Stimulated activated naive CD8-positive, alpha-beta T cell treated with anti-CD3 and anti-CD28 coated beads, Interleukin-15, Interleukin-2, amounts not matched to agents 100 ng/mL and 50 ng/mL, for 24 hours (primary cell): ENCODE results near the gene THBS2.
A peak's percentile ranks its signal among the peaks of the same experiment; 100 is the strongest.
"Not testable (repeated sequence)": the region's sequence is repeated elsewhere in the genome, so short reads cannot be mapped to it uniquely, and the experiment has no call there.

Source experiments
- H3K27ac Mint-ChIP-seq: one replicate; pipeline ENCODE4 v1.8.0; 2021; ENCODE audit warnings: mild to moderate bottlenecking, mixed read lengths
- H3K27me3 Mint-ChIP-seq: one replicate; pipeline ENCODE4 v1.8.0; 2021; ENCODE audit warnings: mixed read lengths
- H3K36me3 Mint-ChIP-seq: one replicate; pipeline ENCODE4 v1.8.0; 2021; ENCODE audit warnings: low read depth, mixed read lengths
- H3K4me1 Mint-ChIP-seq: one replicate; pipeline ENCODE4 v1.8.0; 2021; ENCODE audit warnings: low read depth, mixed read lengths
- H3K4me3 Mint-ChIP-seq: one replicate; pipeline ENCODE4 v1.8.0; 2021; ENCODE audit warnings: mild to moderate bottlenecking, mixed read lengths
- H3K9me3 Mint-ChIP-seq: one replicate; pipeline ENCODE4 v1.8.0; 2021; ENCODE audit warnings: mixed read lengths

THBS2 gene

DNA sequence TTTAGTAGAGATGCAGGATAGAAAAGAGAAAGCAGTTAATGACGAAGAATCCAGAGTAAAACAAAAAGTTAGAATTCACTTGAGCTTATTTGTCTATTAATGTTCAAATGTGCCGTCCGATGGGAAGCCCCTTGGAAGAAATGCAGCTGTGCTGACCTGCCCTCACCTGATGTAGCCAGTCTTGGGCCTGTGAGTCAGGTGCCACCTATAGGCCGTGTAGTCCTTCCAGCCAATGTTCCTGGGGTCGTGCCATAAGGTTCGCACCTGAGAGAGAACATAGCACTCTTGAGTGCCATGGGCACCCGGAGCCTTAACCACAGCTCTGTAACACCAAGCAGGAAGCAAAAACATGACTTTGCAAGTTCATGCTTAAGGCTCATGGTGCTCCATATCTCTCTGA lies 32.4 kb downstream of the THBS2 start:
- H3K36me3 Mint-ChIP-seq, result peaks cover 2% of the 10 kb centered on the region
- no peak overlapping the region for H3K27ac Mint-ChIP-seq
- H3K4me3 Mint-ChIP-seq, result no peak overlapping the region
- no peaks in the 10 kb centered on the region for H3K4me1 Mint-ChIP-seq
- peaks cover 3% of the 10 kb centered on the region for H3K9me3 Mint-ChIP-seq
- peaks cover 3% of the 10 kb centered on the region for H3K27me3 Mint-ChIP-seq

DNA sequence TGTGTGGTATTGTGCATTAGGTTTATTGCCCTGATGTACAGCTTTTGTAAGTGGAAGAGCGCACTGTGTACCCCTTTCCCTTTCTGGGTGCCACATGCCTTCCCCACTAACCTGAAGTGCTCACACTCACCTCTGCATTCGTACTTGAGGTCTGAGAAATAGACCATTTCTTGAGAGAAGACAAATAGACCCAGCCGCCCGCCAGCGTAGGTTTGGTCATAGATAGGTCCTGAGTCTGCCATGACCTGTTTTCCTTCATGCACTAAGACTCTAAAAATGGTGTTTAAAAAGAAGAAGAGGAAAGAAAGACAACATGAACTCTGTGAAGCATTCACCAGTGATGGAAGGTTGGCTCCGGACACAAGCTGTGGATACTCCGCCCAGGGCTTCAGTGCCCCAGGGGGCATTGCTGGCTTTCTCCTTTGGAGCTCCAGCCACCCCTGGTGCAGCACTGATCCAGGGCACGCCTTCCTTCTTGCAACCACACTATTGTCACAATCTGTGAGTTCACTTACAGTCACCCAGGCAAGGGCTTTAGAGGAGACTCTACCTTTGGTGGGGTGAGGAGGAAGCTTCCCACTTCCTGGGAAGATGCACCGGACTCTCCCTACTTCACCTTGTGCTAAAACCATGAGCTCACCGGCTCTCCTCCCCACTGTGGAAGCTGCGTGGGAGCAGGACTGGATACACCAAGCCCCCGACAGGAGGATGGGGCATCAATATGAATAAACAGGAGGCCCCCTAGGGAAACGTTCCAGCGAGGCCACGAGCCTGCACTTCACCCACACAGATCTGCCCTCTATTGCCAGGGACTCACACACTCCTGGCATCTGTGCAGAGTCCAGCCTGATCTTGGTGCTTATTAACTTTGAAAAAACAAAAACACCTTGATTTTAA lies 33.3 kb downstream of the THBS2 start:
- no peak overlapping the region for H3K27ac Mint-ChIP-seq
- H3K36me3 Mint-ChIP-seq, result peaks cover 6% of the 10 kb centered on the region
- H3K4me1 Mint-ChIP-seq, result no peaks in the 10 kb centered on the region
- H3K27me3 Mint-ChIP-seq, result peaks cover 3% of the 10 kb centered on the region
- no peaks in the 10 kb centered on the region for H3K9me3 Mint-ChIP-seq
- H3K4me3 Mint-ChIP-seq, result no peak overlapping the region

DNA sequence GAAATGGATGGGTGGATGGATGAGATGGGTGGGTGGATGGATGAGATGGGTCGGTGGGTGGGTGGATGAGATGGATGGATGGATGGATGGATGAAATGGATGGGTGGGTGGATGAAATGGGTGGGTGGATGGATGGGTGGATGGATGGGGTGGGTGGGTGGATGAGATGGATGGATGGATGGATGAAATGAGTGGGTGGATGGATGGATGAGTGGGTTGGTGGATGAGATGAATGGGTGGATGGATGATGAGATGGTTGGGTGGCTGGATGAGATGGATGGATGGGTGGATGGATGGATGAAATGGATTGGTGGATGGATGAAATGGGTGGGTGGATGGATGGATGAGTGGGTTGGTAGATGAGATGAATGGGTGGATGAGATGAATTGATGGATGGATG lies 35.7 kb downstream of the THBS2 start:
- Mint-ChIP-seq H3K27me3 (no peaks in the 10 kb centered on the region), H3K9me3 (no peaks in the 10 kb centered on the region), H3K4me3 (no peak overlapping the region), H3K36me3 (peaks cover 6% of the 10 kb centered on the region), H3K27ac (no peak overlapping the region), H3K4me1 (peaks cover 5% of the 10 kb centered on the region)

DNA sequence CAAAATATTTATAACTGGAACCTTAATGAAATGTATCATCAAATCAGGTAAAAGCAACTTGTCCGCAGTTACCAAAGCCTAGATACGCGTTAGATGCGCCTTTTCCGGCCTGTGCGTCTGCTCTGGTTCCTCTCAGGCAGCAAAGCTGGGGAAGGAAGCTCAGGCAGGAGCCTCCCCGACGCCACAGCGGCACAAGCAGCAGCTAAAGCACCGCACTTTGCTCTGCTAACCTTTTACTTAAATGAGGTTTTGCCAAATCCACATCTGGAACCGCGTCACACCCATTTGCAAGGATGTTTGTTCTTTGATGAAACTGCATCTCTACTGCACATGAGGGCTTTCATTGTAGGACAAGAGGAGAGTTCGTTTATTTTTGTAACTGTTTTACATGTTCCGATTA lies 36.8 kb downstream of the THBS2 start:
- Mint-ChIP-seq H3K27ac (no peak overlapping the region), H3K4me1 (peaks cover 13% of the 10 kb centered on the region), H3K27me3 (no peaks in the 10 kb centered on the region), H3K4me3 (no peak overlapping the region), H3K9me3 (peaks cover 2% of the 10 kb centered on the region), H3K36me3 (peaks cover 6% of the 10 kb centered on the region)

DNA sequence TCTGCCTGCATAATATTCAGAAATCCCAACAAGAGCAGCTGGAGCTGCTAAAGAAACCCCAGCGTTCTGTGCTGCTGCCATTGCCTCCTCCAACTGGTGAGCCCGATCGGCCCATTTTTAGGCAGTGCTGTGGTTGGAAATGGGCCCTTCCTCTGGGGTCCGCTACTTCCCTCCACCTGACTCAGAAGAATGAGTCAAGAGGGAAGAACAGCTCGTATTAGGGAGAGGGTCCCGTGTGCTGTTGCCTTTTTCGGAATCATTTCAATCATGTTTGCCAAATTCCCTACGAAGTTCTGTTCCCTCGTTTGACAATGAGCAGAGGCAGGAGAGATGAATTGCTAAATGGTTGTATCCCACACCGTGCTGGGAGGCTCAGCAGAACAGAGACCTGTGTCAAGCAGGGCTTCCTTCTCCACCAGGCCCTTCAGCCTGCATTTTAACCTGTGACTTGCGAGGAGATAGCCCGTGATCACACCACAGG lies 38.4 kb downstream of the THBS2 start:
- no peaks in the 10 kb centered on the region for H3K27me3 Mint-ChIP-seq
- H3K4me1 Mint-ChIP-seq, result peaks cover 15% of the 10 kb centered on the region
- H3K36me3 Mint-ChIP-seq, result peaks cover 6% of the 10 kb centered on the region
- no peak overlapping the region for H3K27ac Mint-ChIP-seq
- no peak overlapping the region for H3K4me3 Mint-ChIP-seq
- peaks cover 11% of the 10 kb centered on the region for H3K9me3 Mint-ChIP-seq

DNA sequence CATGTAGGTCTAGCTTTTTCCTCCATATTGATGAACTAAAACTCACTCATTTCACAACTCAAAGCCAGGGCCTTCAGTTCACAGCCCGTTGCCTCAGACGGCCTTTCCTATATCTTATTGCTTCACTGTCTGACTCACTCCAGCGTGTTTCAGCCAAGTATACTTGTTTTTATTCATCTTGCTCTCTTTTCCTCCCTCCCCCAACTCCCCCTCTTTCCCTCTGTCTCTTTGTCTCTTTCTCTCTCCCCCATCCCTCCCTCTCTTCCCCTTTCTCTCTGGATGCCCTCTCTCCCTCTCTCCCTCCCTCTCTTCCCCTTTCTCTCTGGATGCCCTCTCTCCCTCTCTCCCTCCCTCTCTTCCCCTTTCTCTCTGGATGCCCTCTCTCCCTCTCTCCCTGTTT lies 38.9 kb downstream of the THBS2 start:
- Mint-ChIP-seq H3K9me3 (peaks cover 15% of the 10 kb centered on the region), H3K27ac (peak overlapping the region; percentile 15), H3K4me1 (peaks cover 15% of the 10 kb centered on the region)
- H3K4me3 Mint-ChIP-seq, H3K36me3 Mint-ChIP-seq, H3K27me3 Mint-ChIP-seq: not testable (repeated sequence)

DNA sequence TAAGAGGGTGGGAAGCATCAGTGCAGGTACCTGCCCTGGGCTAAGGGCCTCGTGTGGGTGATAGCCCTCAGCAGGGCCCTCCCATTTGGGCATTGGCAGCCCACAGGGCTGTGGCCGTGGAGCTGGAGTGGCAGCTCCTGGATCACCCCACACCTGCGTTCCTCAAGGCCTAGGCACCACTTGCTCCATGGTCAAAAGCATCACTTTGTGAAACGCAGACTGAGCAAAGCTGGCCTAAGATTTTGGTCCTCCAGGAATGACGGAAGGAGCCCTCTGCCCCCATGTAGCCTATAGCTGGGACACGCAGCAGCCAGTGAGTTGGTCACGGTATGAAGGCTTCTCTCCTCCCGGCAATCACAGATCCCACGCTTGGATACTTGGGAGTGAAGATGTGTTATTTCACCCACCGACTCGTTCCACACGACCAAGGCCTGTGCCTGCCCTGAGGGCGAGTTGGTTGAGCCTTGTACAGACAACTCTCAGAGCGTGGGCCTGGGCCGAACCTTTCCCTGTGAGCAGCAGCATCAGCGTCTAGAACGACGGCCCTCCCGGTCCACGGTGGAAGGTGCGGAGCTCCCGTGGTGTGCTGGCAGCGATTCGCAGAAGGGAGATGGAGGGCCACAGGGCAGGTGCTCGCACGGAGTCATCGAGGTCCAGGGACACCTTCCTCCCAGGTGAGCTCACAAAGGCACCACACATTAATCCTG lies 39.7 kb downstream of the THBS2 start:
- H3K27ac Mint-ChIP-seq, result no peak overlapping the region
- H3K36me3 Mint-ChIP-seq, result peaks cover 6% of the 10 kb centered on the region
- no peaks in the 10 kb centered on the region for H3K27me3 Mint-ChIP-seq
- H3K4me1 Mint-ChIP-seq, result peaks cover 15% of the 10 kb centered on the region
- peaks cover 15% of the 10 kb centered on the region for H3K9me3 Mint-ChIP-seq
- no peak overlapping the region for H3K4me3 Mint-ChIP-seq

DNA sequence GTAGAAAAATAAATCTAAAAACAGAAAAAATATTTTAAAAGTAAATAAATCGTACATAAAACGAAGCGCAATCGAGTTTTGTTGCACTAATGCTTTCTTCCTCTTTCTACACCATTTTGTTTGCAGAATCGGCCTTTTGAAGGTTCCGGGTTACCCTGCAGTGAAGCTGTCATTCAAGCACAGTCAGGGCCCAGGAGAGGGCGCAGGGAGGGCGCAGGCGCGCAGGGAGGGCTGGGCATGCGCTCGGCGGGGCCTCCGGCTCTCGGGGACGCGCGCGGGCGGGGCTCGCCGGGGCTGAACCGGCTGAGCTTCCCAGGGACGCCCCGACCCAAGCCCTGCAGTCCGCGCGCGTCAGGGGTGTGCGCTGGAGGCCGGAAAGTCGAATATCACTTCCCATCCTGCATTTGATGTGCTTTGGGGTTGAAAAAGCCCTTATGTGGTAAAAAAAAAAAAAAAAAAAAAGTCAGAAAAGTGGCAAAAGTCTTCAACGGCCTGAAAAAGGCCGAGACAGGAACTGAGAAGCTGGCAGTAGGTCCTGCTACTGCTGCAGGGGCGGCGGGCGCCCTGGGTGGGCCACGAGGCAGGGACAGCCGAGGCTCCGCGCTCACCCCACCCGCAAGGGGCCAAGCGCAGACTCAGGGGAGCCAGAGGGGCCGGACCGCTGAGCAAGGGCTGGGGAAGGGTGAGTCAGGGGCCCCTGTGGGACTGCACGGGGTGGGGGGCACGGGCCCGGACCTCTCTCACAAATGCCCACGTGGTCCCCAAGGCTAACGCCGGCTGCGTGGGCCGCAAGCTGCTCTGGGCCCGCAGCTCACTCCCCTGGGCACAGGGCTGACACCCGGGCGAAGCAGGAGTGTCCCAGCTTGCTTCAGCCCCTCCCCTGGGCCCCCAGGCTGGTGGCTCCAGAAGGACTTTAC lies 40.5 kb downstream of the THBS2 start:
- H3K9me3 Mint-ChIP-seq, result peaks cover 20% of the 10 kb centered on the region
- H3K27me3 Mint-ChIP-seq, result no peaks in the 10 kb centered on the region
- peak overlapping the region; percentile 51 for H3K27ac Mint-ChIP-seq

DNA sequence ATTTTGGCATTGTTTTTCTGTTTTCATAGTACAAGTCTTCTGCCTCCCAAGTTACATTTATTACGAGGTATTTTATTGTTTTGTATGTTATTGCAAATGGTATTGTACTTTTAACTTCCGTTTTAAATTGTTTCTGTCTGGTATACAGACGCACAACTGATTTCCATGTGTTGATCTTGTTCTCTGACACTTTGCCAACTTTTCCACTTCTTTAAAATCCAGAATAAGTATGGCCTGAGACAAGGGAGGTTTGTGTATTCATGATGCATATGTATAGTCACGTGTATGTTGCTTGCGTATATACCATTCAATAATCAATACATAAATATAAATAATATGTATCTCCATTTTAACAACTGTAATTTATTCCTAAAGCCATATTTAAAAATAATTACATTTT lies 41.2 kb downstream of the THBS2 start:
- peaks cover 25% of the 10 kb centered on the region for H3K9me3 Mint-ChIP-seq
- peaks cover 10% of the 10 kb centered on the region for H3K36me3 Mint-ChIP-seq
- H3K27me3 Mint-ChIP-seq, result no peaks in the 10 kb centered on the region
- H3K27ac Mint-ChIP-seq, result no peak overlapping the region
- H3K4me3 Mint-ChIP-seq, result peak overlapping the region; percentile 34
- peaks cover 15% of the 10 kb centered on the region for H3K4me1 Mint-ChIP-seq

More for the DNA sequence above, 40.5 kb downstream of the THBS2 start:
- H3K4me3 Mint-ChIP-seq, result peak overlapping the region; percentile 78
- H3K36me3 Mint-ChIP-seq, result peaks cover 6% of the 10 kb centered on the region
- H3K4me1 Mint-ChIP-seq, result peaks cover 15% of the 10 kb centered on the region

DNA sequence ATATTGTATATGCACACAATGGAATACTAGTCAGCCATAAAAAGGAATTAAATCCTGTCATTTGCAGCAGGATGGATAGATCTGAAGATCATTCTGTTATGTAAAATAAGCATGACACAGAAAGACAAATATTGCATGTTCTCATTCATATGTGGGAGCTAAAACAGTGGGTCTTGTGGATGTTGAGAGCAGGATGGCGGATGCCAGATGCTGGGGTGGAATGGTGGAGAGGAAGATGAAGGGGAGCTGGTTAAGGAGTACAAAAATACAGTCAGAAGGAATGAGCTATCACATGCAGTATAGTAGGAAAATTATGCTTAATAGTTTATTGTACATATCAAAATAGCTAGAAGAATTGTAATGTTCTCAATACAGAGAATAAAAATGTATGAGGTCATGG lies 41.8 kb downstream of the THBS2 start:
- H3K27me3 Mint-ChIP-seq, result no peaks in the 10 kb centered on the region
- H3K9me3 Mint-ChIP-seq, result peaks cover 28% of the 10 kb centered on the region
- peak overlapping the region; percentile 38 for H3K27ac Mint-ChIP-seq
- peak overlapping the region; percentile 44 for H3K4me3 Mint-ChIP-seq
- peaks cover 12% of the 10 kb centered on the region for H3K36me3 Mint-ChIP-seq
- H3K4me1 Mint-ChIP-seq, result peaks cover 15% of the 10 kb centered on the region

DNA sequence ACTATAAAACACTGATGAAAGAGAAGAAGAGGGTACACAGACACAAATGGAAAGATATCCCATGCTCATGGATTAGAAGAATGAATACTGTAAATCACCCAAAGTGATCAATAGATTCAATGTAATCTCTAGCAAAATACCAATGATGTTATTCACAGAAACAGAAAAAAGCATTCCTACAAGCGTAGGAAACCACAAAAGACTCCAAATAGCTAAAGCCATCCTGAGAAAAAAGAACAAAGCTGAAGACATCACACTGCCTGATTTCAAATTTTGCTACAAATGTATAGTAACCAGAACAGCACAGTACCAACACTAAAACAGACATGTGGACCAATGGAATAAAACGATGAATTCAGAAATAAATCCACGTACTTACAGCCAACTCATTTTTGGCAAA lies 43.0 kb downstream of the THBS2 start:
- peaks cover 15% of the 10 kb centered on the region for H3K4me1 Mint-ChIP-seq
- peaks cover 35% of the 10 kb centered on the region for H3K9me3 Mint-ChIP-seq
- H3K27ac Mint-ChIP-seq, result no peak overlapping the region
- H3K4me3 Mint-ChIP-seq, result no peak overlapping the region
- no peaks in the 10 kb centered on the region for H3K27me3 Mint-ChIP-seq
- peaks cover 12% of the 10 kb centered on the region for H3K36me3 Mint-ChIP-seq

DNA sequence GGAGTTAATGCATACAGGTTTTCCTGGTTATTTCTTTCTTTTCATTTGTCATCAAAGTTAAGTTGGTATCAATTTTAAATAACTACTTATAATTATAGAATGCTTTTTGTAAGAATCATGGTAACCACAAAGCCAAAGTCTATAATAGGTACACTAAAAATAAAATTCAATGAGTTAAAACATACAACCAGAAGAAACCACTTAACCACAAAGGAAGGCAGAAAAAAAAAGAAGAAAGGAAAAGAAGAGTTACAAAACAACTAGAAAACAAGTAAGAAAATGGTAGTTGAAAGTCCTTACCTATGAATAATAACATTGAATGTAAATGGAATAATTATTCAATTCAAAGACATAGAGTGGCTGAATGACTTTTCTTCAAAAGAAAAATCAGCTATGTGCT lies 45.6 kb downstream of the THBS2 start:
- peaks cover 35% of the 10 kb centered on the region for H3K9me3 Mint-ChIP-seq
- H3K27ac Mint-ChIP-seq, result no peak overlapping the region
- H3K4me3 Mint-ChIP-seq, result no peak overlapping the region
- peaks cover 10% of the 10 kb centered on the region for H3K4me1 Mint-ChIP-seq
- peaks cover 12% of the 10 kb centered on the region for H3K36me3 Mint-ChIP-seq
- H3K27me3 Mint-ChIP-seq, result no peaks in the 10 kb centered on the region

DNA sequence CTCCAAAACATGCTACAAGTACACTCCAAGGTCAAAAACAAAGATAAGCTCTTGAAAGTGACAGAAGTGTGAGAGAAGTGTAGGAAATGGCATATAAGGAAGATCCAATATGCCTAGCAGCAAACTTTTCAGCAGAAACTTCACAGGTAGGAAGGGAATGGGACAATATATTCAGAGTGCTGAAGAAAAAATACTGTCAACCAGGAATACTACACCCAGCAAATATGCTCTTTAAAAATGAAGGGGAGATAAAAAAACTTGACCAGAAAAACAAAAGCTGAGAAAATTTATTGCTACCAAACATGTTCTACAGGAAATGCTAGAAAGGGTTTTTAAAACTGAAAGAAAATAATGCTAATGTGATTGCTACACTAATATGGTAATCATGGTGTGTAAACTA lies 46.2 kb downstream of the THBS2 start:
- no peak overlapping the region for H3K4me3 Mint-ChIP-seq
- H3K27me3 Mint-ChIP-seq, result no peaks in the 10 kb centered on the region
- no peak overlapping the region for H3K27ac Mint-ChIP-seq
- peaks cover 12% of the 10 kb centered on the region for H3K36me3 Mint-ChIP-seq
- H3K9me3 Mint-ChIP-seq, result peaks cover 35% of the 10 kb centered on the region
- H3K4me1 Mint-ChIP-seq, result peaks cover 7% of the 10 kb centered on the region
